Right cardiac atrium (tissue), 5 donors: Measurements from ENCODE around the gene FYB2. TPM values are rescaled to one million over a fixed set of nuclear protein-coding genes. Genes with fewer than 3 reads are reported as not detected.

ENCODE experiments used
- ATAC-seq, 2 donors: fragments of 200-7000 bp; cut with Tn5 transposase; one replicate each; pipeline versions ENCODE4 v1.8.0 to v1.9.1; 2020; ENCODE audit warnings: moderate library complexity in 2 of 2, mild to moderate bottlenecking in 1 of 2
- DNase-seq, 3 donors: peaks; one replicate each; pipeline ENCODE4 v3.0.0-alpha.2; 2020
- H3K27ac ChIP-seq: one replicate; pipeline ENCODE4 v1.5.1; 2013; ENCODE audit warnings: mild to moderate bottlenecking, low read length, control low read depth, moderate library complexity
- H3K27me3 ChIP-seq: one replicate; pipeline ENCODE4 v1.6.1; 2013; ENCODE audit not compliant: control insufficient read depth, insufficient read depth
- H3K4me1 ChIP-seq: one replicate; pipeline ENCODE4 v1.6.1; 2013; ENCODE audit warnings: low read length; ENCODE audit not compliant: control insufficient read depth, insufficient read depth
- H3K4me3 ChIP-seq: one replicate; pipeline ENCODE4 v1.5.1; 2013; ENCODE audit warnings: low read length, control low read depth
- H3K9me3 ChIP-seq: one replicate; pipeline ENCODE4 v1.6.1; 2013; ENCODE audit warnings: low read length; ENCODE audit not compliant: control insufficient read depth
- WGBS: extraction: QIAGEN DNeasy Blood & Tissue Kit; methylation state at CpG from one replicate; pipeline ENCODE4 v1.1.7; 2013; 5-methylcytosine and 5-hydroxymethylcytosine counted together
- intact Hi-C, 4 donors: fragments of 100-400 bp; cut with DNase I; formaldehyde crosslinking; loops; one replicate each; pipeline versions ENCODE4 v1.11.0 to v1.14.0; 2022 to 2023
- polyA plus RNA-seq: library from polyadenylated mRNA; stranded (reverse); fragments of 200-250 nt; gene quantifications from one replicate; pipeline ENCODE4 v1.2.3, GENCODE V29; 2013
- total RNA-seq, 4 donors: library from RNA; stranded (reverse); fragmentation: NEBNext Ultra II Directional; extraction: Animal tissue kit (Norgen Biotek cat#: 25700); gene quantifications; one replicate each; pipeline ENCODE4 v1.2.1, GENCODE V29; 2021
- donor health status: healthy with polysubstance abuse.
- donor health status: DM: no; HTN: yes; CAD: no.
- donor health status: DM: no; HTN: no; CAD: no.
- donor health status: DM: no; HTN: yes; CAD: no; lungs with severe emphysema.
- donor health status: DM: yes; HTN: yes; CAD: no.

FYB2 gene
- total and polyA plus RNA-seq, 5 donors, result 0.14 to 0.79 (median 0.69) TPM; not detected in 1

DNA sequence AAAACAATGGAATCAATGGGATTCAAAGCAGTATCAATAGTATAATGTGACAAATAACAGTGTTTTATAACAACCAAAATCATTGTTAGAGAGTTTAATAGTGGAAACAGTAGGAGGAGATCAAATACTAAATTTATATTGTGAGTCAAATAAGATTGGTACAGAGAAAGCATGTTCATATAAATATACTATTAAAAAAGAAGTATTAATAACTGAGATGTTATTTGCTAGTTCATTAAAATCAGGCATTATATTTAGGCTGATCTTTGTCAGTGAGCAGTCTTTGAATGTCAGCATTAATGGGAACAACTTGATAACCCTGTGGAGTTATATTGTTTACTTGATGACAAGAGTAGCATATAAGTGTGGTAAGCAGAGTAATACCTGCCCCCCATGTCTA is 143.4 kb downstream of the FYB2 start:
- no peak for ATAC-seq
- DNase-seq, result no peak
- no peaks in the 10 kb centered on the region for H3K4me1 ChIP-seq
- no peak overlapping the region for H3K4me3 ChIP-seq
- intact Hi-C loops, result no loop called here
- H3K27ac ChIP-seq, result no peak overlapping the region
- H3K27me3 ChIP-seq, result no peaks in the 10 kb centered on the region
- H3K9me3 ChIP-seq, result no peaks in the 10 kb centered on the region

DNA sequence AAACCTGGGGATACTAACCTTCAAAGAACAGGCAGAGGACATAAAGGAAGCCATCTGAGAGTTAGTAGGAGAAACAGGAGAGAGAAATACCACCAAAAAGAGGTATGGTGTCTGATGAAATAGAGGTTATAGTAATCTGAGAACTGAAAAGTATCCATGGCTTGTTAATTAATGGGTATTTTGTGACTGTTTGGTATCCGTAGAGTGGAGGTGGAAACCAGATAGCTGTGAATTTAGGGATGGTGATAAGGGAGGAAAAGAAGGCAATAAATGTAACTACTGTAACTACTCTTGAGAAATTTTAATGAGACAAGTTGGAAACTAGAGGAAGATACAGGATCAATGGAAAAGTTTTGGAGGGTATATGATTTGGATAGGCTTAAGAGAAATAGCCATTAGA is 146.6 kb downstream of the FYB2 start:
- Histone ChIP-seq H3K4me3 (no peak overlapping the region), H3K9me3 (no peaks in the 10 kb centered on the region), H3K4me1 (no peaks in the 10 kb centered on the region), H3K27me3 (no peaks in the 10 kb centered on the region), H3K27ac (no peak overlapping the region)
- ATAC-seq (no peak), DNase-seq (no peak)
- intact Hi-C loops, result no loop called here
- WGBS, result 0% methylated on average over 1 of the region's 1 CpG

DNA sequence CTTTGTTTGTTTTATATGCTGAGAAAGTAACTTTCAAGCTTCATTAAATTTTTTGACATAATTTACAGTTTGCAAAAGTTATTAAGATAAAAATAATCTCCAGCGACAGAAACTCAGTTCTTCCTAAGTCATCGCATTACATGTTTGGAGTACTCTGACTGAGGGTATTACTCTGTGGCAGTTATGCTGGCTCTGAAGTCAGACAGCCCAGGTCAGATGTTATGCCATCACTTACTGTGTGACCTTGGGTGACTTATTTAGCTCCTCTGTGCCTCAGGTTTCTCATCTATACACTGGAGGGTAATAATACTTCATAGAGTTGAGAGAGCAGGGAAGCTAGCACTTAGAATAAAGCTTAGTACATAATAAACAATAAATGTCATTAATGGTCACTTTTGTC is 147.7 kb downstream of the FYB2 start:
- Histone ChIP-seq H3K27ac (no peak overlapping the region), H3K4me1 (no peaks in the 10 kb centered on the region), H3K9me3 (no peaks in the 10 kb centered on the region), H3K27me3 (no peaks in the 10 kb centered on the region), H3K4me3 (no peak overlapping the region)
- intact Hi-C loops, result no loop called here
- DNase-seq, result no peak
- no peak for ATAC-seq
- WGBS, result 84% methylated on average over 2 of the region's 2 CpGs

DNA sequence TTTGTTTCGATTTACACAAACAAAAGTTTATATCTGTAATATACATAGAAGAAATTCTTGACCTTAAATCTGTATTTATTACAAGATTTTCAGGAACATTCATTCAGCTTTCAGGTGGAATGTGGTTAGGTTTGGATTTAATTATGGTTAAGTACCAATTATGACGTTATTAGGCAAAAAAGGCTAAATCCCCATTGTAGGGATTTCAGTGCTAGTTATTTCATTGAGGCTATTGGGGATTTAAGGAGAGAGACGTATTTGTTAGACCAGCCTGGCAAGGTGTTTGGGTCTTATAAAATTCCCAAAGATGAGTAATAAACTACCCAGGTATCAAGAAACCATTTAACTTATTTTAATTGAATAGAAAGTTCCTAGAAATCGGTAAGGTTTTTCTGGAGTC is 148.1 kb downstream of the FYB2 start:
- 93% methylated on average over 4 of the region's 4 CpGs for WGBS
- no peak for ATAC-seq

DNA sequence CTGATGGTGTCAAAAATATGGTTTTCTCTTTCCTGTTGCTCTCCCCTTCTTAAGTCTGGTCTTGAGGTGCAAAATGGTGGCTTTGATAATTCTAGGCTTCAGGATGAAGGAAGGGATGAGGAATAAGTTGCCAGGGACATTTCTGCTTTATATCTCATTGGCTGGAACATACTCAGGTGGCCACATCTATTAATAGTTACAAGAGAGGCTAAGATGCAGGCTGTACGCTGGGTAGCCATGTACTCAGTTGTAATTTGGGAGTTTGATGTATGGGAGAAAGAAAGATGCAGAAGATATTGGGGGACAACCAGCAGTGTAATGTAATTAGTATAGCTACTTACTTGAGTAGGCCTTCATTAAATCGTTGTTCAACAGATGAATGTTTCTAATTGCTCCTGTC is 148.9 kb downstream of the FYB2 start:
- 47% methylated on average over 2 of the region's 2 CpGs for WGBS
- ATAC-seq (no peak), DNase-seq (no peak)
- H3K4me3 ChIP-seq, result no peak overlapping the region
- no peaks in the 10 kb centered on the region for H3K27me3 ChIP-seq
- intact Hi-C loops, result no loop called here
- no peaks in the 10 kb centered on the region for H3K9me3 ChIP-seq
- H3K4me1 ChIP-seq, result no peaks in the 10 kb centered on the region
- H3K27ac ChIP-seq, result no peak overlapping the region

More for the DNA sequence above, 148.1 kb downstream of the FYB2 start:
- Histone ChIP-seq H3K4me3 (no peak overlapping the region), H3K9me3 (no peaks in the 10 kb centered on the region), H3K27ac (no peak overlapping the region), H3K4me1 (no peaks in the 10 kb centered on the region), H3K27me3 (no peaks in the 10 kb centered on the region)
- no peak for DNase-seq
- intact Hi-C loops, result no loop called here

Other genes starting within 250 kb of the FYB2 start
- gene PLPP3, start 239.8 kb downstream of the FYB2 start, total RNA-seq, result 100 to 1,000 TPM in 1 of 4 donors, 10 to 100 TPM in 3; 85.4 to 120 (median 94.6) TPM
- 47.7 TPM for gene PLPP3, start 239.8 kb downstream of the FYB2 start, polyA plus RNA-seq
- gene PRKAA2, start 174.1 kb downstream of the FYB2 start, total RNA-seq, result 10 to 100 TPM; 65.9 to 91.7 (median 69.9) TPM
- gene PRKAA2, start 174.1 kb downstream of the FYB2 start, polyA plus RNA-seq, result 19.8 TPM
- not detected for gene C8A, start 35.4 kb upstream of the FYB2 start, total RNA-seq
- gene C8A, start 35.4 kb upstream of the FYB2 start, polyA plus RNA-seq, result not detected
- not detected for gene C8B, start 146.6 kb upstream of the FYB2 start, total RNA-seq
- gene C8B, start 146.6 kb upstream of the FYB2 start, polyA plus RNA-seq, result not detected